ENCODE measurements around the gene SLC39A12. TPM values are rescaled to one million over a fixed set of nuclear protein-coding genes. Genes with fewer than 3 reads are reported as not detected.

SLC39A12 gene
- total and polyA plus RNA-seq, 2 of the 13 experiments (the other 11 are each of a cell fraction or from before 2014, with no cell fraction given): not detected

DNA sequence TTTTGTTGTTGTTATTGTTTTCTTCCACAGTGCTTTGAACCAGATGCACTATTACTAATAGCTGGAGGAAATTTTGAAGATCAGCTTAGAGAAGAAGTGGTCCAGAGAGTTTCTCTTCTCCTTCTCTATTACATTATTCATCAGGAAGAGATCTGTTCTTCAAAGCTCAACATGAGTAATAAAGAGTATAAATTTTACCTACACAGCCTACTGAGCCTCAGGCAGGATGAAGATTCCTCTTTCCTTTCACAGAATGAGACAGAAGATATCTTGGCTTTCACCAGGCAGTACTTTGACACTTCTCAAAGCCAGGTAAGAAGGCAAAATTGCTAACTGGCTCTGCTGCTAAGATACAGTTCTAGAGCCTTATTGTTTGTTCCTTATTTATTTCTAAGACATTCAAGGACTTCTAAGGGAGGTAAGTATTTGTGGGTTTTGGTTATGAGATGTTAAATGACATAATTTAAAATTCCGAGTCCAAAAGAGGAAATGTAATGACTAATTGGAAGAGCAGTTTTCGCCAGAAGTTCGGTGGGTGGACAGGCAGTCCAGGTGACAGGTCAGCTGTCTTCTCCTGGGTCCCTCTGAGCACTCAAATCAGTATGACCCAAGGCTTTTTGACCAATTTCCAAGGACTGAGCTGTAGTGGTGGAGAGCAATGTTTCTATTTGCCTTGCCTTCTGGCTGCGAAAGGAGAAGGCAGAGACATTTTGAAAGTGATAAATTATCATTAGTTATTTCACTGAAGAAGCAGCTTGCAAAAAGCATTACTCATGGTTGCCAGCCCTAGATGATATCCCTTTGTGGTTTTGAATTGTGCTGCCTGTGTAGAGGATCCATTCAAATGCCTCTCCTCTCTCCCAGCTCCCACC, 10.1 kb downstream of the SLC39A12 start:
- no peak overlapping the region for H3K9ac ChIP-seq (ENCODE audit: insufficient read depth, low read depth, low read length)
- DNase-seq (ENCODE audit: low spot score) (no peak), ATAC-seq (no peak), FAIRE-seq (no peak)
- WGBS (ENCODE audit: low lambda C conversion rate): 5% methylated on average over 4 of the region's 4 CpGs
- in situ Hi-C loops (cut with HindIII; ENCODE audit: extremely low pct_ligation_motif_present, low pct_unique_long_range_greater_than_20kb): no loop called here
- ChIA-PET POLR2A (no interaction called here), CTCF (ENCODE audit: low intra/inter-chr PET ratio, low total read pairs) (no interaction called here)
- intact Hi-C loops (cut with micrococcal nuclease; ENCODE audit: unreplicated experiment): no loop called here
- no peaks in the 10 kb centered on the region for H3K9me3 ChIP-seq (ENCODE audit: low read length)
- H3K4me1 ChIP-seq (ENCODE audit: insufficient read depth, low read length): no peaks in the 10 kb centered on the region
- no peaks in the 10 kb centered on the region for H3K36me3 ChIP-seq (replicated peaks in 1 of 2; ENCODE audit: control insufficient read depth in 1 of 2, insufficient read depth in 2 of 2, low read length in 2 of 2)
- no peak overlapping the region for H3K4me3 ChIP-seq (replicated peaks in 1 of 3; ENCODE audit: insufficient read depth in 1 of 3, low read depth in 2 of 3, low read length in 3 of 3)
- no TSS peak for BruUV-seq (replicated peaks)
- no peaks in the 10 kb centered on the region for H3K79me2 ChIP-seq (ENCODE audit: insufficient read depth, low read length)
- TF ChIP-seq POLR2AphosphoS5 (IDR thresholded peaks at IDR 0.05; ENCODE audit: low read depth, low read length) (no peak), ZNF3 (CRISPR knock-in tag; IDR thresholded peaks at IDR 0.05) (no peak)
- no peaks in the 10 kb centered on the region for H4K20me1 ChIP-seq (ENCODE audit: insufficient read depth, low read length)
- no peak overlapping the region for H3K27ac ChIP-seq (ENCODE audit: extremely low read length, insufficient read depth, low read length)
- H2AFZ ChIP-seq (ENCODE audit: low read length): no peak overlapping the region
- H3K4me2 ChIP-seq (ENCODE audit: low read depth, low read length): no peak overlapping the region
- 0 out of 5 replicates have a peak, but pooled peaks cover 2 to 4% of the 10 kb centered on the region in 2 experiments for H3K27me3 ChIP-seq (ENCODE audit: control insufficient read depth in 1 of 2, insufficient read depth in 2 of 2, low read length in 2 of 2)

DNA sequence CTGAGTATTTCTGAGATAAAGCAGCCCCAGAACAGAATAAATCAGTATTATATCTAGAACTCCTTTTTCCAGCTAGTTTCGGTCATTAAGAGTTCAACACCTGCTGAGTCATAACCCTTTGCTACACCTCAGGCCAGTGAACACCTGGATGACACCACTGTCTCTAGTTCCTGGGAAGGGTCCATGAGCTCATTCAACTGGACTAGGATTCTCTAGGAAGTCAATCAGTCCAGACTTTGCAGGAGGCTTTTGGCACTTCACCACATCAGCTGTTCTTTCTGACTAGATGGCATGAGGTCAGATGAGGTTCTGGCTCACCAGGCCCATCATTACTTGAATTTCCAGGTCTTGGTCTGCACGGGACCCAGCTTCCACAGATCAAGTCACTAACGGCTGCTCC, 11.7 kb downstream of the SLC39A12 start:
- ATAC-seq: no peak
- H3K36me3 ChIP-seq (replicated peaks in 1 of 2; ENCODE audit: control insufficient read depth in 1 of 2, insufficient read depth in 2 of 2, low read length in 2 of 2): no peaks in the 10 kb centered on the region
- WGBS (ENCODE audit: low lambda C conversion rate): 0% methylated on average over 3 of the region's 3 CpGs

More for the DNA sequence above, 11.7 kb downstream of the SLC39A12 start:
- no peaks in the 10 kb centered on the region for H3K4me1 ChIP-seq (ENCODE audit: insufficient read depth, low read length)
- H3K4me2 ChIP-seq (ENCODE audit: low read depth, low read length): no peak overlapping the region
- H2AFZ ChIP-seq (ENCODE audit: low read length): no peak overlapping the region
- intact Hi-C loops (cut with micrococcal nuclease; ENCODE audit: unreplicated experiment) (no loop called here), in situ Hi-C loops (cut with HindIII; ENCODE audit: extremely low pct_ligation_motif_present, low pct_unique_long_range_greater_than_20kb) (no loop called here)
- H3K9me3 ChIP-seq (ENCODE audit: low read length): no peaks in the 10 kb centered on the region
- no peak overlapping the region for H3K27ac ChIP-seq (ENCODE audit: extremely low read length, insufficient read depth, low read length)
- 0 out of 5 replicates have a peak, but pooled peaks cover 0 to 2% of the 10 kb centered on the region in 2 experiments for H3K27me3 ChIP-seq (ENCODE audit: control insufficient read depth in 1 of 2, insufficient read depth in 2 of 2, low read length in 2 of 2)
- ChIA-PET CTCF (ENCODE audit: low intra/inter-chr PET ratio, low total read pairs) (no interaction called here), POLR2A (no interaction called here)
- no TSS peak for BruUV-seq (replicated peaks)
- TF ChIP-seq ZSCAN20 (CRISPR knock-in tag; IDR thresholded peaks at IDR 0.05; ENCODE audit: borderline replicate concordance) (no peak), NFIC (IDR thresholded peaks at IDR 0.05; ENCODE audit: low read length) (no peak), SMYD3 (CRISPR knock-in tag; IDR thresholded peaks at IDR 0.05) (no peak), ZNF543 (CRISPR knock-in tag; IDR thresholded peaks at IDR 0.05) (no peak), NFYB (CRISPR knock-in tag; IDR thresholded peaks at IDR 0.05) (no peak), SP4 (CRISPR knock-in tag; IDR thresholded peaks at IDR 0.05) (no peak), NCOA5 (CRISPR knock-in tag; IDR thresholded peaks at IDR 0.05) (no peak), KDM1A (CRISPR knock-in tag; IDR thresholded peaks at IDR 0.05) (no peak), ETV6 (CRISPR knock-in tag; conservative IDR thresholded peaks at IDR 0.05) (no peak)
- no peaks in the 10 kb centered on the region for H3K79me2 ChIP-seq (ENCODE audit: insufficient read depth, low read length)
- no peak overlapping the region for H3K9ac ChIP-seq (ENCODE audit: insufficient read depth, low read depth, low read length)
- no peaks in the 10 kb centered on the region for H4K20me1 ChIP-seq (ENCODE audit: insufficient read depth, low read length)
- no peak for FAIRE-seq
- H3K4me3 ChIP-seq (replicated peaks in 1 of 3; ENCODE audit: insufficient read depth in 1 of 3, low read depth in 2 of 3, low read length in 3 of 3): no peak overlapping the region
- DNase-seq (ENCODE audit: low spot score): no peak

Measured in HepG2 (cell line).